Bronchial epithelial cell (primary cell): Measurements from ENCODE around the gene CORO6. TPM values are rescaled to one million over a fixed set of nuclear protein-coding genes. Genes with fewer than 3 reads are reported as not detected.

Source experiments
- DNase-seq: peaks from one replicate; pipeline ENCODE4 v3.0.0-alpha.2; 2010; ENCODE audit warnings: low read depth
- FAIRE-seq: peaks from 2 replicates; lab custom pipeline; 2011; peaks lifted over from hg19 to GRCh38; lab: Jason Lieb, UNC
- H3K27me3 ChIP-seq: 2 replicates; pipeline ENCODE4 v1.5.1; 2011; ENCODE audit warnings: low read length; ENCODE audit not compliant: control insufficient read depth, insufficient read depth
- H3K36me3 ChIP-seq: 2 replicates; pipeline ENCODE4 v1.5.1; 2011; ENCODE audit warnings: low read length; ENCODE audit not compliant: control insufficient read depth, insufficient read depth
- H3K4me3 ChIP-seq: 2 replicates; pipeline ENCODE4 v1.5.1; 2011; ENCODE audit warnings: mild to moderate bottlenecking, low read depth, low read length, control low read depth
- CTCF ChIP-seq: IDR thresholded peaks from 2 replicates; pipeline ENCODE4 v1.5.1; 2011; ENCODE audit warnings: mild to moderate bottlenecking, moderate library complexity, low read length, control low read depth, inconsistent platforms; ENCODE audit not compliant: insufficient read depth, severe bottlenecking
- total RNA-seq: library from RNA; depleted of rRNA; stranded (reverse); fragments of >200 nt; gene quantifications from 2 replicates; pipeline ENCODE4 v1.2.1, GENCODE V29; 2014

The CORO6 gene
- total RNA-seq, 1 donor from 2014 or later = 0.79 TPM

- DNase-seq = no peak
- no peak for FAIRE-seq
- H3K27me3 ChIP-seq = no peaks in the 10 kb centered on the region
- H3K4me3 ChIP-seq = no peak overlapping the region
- H3K36me3 ChIP-seq = no peaks in the 10 kb centered on the region
- no peak for TF ChIP-seq CTCF
Observed at GRCh38 chr17:29618272-29619065, 4.2 kb downstream of the CORO6 start.

GRCh38 chr17:29617481-29618271 is 5.0 kb downstream of the CORO6 start:
- Histone ChIP-seq H3K36me3 (no peaks in the 10 kb centered on the region), H3K4me3 (peak overlapping the region; percentile 37), H3K27me3 (no peaks in the 10 kb centered on the region)
- DNase-seq (peak; percentile 65), FAIRE-seq (no peak)
- TF ChIP-seq CTCF = peak; percentile 97

DNA sequence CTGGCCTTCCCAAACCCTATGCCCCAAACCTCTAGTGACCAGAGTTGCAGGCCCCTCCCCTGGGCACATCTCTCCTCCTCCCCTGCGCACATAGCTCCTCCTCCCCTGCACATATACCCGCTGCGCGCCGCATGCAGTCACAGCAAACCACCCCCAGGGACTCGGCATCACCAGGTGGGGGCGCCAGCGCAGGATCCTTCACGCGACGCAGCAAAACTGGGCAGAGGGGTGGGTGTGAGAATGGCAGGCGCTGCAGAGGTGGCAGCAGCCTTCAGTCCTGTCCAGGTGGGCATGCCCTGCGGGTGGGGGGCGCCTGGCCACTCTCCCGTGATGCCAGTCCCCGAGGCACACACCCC is 5.6 kb downstream of the CORO6 start:
- DNase-seq = peak; percentile 74
- peak; percentile 89 for TF ChIP-seq CTCF

DNA sequence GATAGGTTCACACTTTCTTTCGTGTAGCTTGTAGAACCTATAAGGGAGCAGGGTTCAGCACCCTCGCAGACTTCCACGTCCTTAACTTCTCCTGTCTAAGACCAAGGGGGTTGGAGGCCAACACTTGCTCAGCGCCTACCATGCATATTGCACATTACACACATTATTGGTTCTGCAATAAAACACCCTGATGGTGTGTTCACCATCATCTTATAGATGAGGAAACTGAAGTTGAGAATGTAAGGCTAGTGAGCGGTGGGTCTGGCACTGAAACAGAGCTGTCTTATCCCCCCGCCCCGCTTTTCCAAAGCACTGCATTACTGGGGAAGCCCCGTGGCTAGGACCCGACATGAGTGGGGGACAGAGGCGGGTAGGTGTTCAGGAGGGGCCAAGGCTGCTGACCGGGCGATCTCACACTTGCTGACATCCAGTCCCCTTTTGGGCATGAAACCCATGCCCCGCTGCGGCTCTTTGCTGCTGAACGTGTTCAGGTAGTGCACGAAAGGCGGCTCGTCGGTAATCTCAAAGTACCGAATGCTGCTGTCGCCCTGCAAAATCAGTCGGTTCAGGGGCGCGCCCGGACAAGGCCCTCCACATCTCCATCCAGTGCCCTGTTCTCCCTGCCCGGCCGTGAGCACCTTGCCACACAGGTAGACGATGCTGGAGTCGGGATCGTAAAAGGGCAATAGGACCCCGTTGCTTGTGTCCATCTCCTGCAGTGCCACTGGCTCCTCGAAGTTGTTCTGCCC is 6.2 kb downstream of the CORO6 start:
- no peaks in the 10 kb centered on the region for H3K36me3 ChIP-seq
- H3K27me3 ChIP-seq = no peaks in the 10 kb centered on the region
- no peak for TF ChIP-seq CTCF
- no peak for FAIRE-seq
- no peak for DNase-seq
- H3K4me3 ChIP-seq = peak overlapping the region; percentile 3

More for the DNA sequence above, 5.6 kb downstream of the CORO6 start:
- H3K4me3 ChIP-seq = peak overlapping the region; percentile 37
- no peaks in the 10 kb centered on the region for H3K36me3 ChIP-seq
- no peak for FAIRE-seq
- no peaks in the 10 kb centered on the region for H3K27me3 ChIP-seq

DNA sequence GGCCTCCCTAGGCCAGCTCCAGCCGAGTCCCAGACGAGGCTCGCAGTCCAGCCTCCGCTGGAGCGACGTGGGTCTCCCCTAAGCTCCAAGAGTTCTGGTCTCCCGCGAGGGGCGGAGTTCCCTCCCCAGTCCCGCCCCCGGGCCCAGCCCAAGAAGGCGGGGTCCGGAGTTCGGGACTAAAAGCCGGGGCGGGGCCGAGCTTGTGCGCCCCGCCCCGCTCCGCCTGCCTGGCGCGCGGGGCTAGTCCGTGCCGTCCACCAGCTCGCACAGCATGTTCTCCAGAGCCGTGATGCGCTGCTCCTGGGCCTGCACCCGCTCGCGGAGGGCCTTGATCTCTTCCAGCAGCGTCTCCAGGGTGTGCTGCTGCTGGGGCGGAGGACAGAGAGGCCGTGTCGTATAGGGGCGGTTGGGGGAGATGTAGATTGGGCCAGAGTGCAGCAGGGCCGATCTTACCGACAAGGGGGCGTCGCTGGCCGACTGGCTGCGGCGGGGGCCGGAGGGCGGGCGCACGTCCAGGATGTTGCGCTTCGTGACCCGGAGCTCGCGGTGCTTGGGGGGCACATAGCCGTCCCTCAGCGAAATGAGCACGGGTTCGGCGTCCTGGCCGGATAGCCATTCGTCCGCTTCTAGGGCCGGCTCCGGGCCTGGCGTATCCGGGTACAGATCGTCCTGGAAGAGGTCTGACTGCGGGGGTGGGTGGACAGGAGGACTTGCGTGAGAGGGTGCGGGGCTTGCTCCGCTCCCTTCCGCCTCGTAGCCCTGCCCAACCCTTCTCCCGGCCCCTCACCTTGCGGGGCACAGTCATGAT is 7.0 kb downstream of the CORO6 start:
- no peak for TF ChIP-seq CTCF
- no peak for FAIRE-seq
- Histone ChIP-seq H3K36me3 (no peaks in the 10 kb centered on the region), H3K27me3 (no peaks in the 10 kb centered on the region), H3K4me3 (peak overlapping the region; percentile 31)
- peak; percentile 72 for DNase-seq
